Right forelimb (tissue), 1 donor: Measurements from ENCODE around the gene UBE2K.
"Not testable (repeated sequence)": the region's sequence is repeated elsewhere in the genome, so short reads cannot be mapped to it uniquely, and the experiment has no call there.

Source experiments
- DNase-seq: peaks from one replicate; pipeline ENCODE4 v3.0.0-alpha.2; 2018

UBE2K gene

GRCh38 chr4:39698424-39699009, 581 bp downstream of the UBE2K start:
- DNase-seq: peak; percentile 74

- DNase-seq: no peak
These were observed 1.9 kb downstream of the UBE2K start for GRCh38 chr4:39699687-39700409.

GRCh38 chr4:39700554-39700953, 2.6 kb downstream of the UBE2K start:
- DNase-seq: no peak

GRCh38 chr4:39702716-39703115, 4.8 kb downstream of the UBE2K start:
- DNase-seq: no peak

GRCh38 chr4:39704789-39705188, 6.9 kb downstream of the UBE2K start:
- not testable (repeated sequence) for DNase-seq

- no peak for DNase-seq
These were observed 8.4 kb downstream of the UBE2K start for GRCh38 chr4:39706334-39706733.

- no peak for DNase-seq
These were observed 9.0 kb downstream of the UBE2K start for GRCh38 chr4:39706741-39707511.

GRCh38 chr4:39710098-39710896, 12.4 kb downstream of the UBE2K start:
- DNase-seq: no peak

- DNase-seq: no peak
These were observed 15.1 kb downstream of the UBE2K start for GRCh38 chr4:39712819-39713607.

GRCh38 chr4:39713691-39714090, 15.8 kb downstream of the UBE2K start:
- DNase-seq: no peak

GRCh38 chr4:39714166-39714565, 16.2 kb downstream of the UBE2K start:
- no peak for DNase-seq

- DNase-seq: no peak
These were observed 17.9 kb downstream of the UBE2K start for GRCh38 chr4:39715788-39716187.

GRCh38 chr4:39716356-39716755, 18.4 kb downstream of the UBE2K start:
- no peak for DNase-seq

- not testable (repeated sequence) for DNase-seq
These were observed 19.8 kb downstream of the UBE2K start for GRCh38 chr4:39717743-39718142.

- no peak for DNase-seq
These were observed 20.7 kb downstream of the UBE2K start for GRCh38 chr4:39718366-39719323.

GRCh38 chr4:39719804-39720580, 22.1 kb downstream of the UBE2K start:
- no peak for DNase-seq

GRCh38 chr4:39721273-39721672, 23.3 kb downstream of the UBE2K start:
- DNase-seq: not testable (repeated sequence)

- DNase-seq: no peak
These were observed 23.9 kb downstream of the UBE2K start for GRCh38 chr4:39721788-39722187.

GRCh38 chr4:39729557-39729956, 31.6 kb downstream of the UBE2K start:
- no peak for DNase-seq

GRCh38 chr4:39730072-39730471, 32.1 kb downstream of the UBE2K start:
- DNase-seq: no peak
